Measurements from ENCODE around the gene KIF11.

DNA sequence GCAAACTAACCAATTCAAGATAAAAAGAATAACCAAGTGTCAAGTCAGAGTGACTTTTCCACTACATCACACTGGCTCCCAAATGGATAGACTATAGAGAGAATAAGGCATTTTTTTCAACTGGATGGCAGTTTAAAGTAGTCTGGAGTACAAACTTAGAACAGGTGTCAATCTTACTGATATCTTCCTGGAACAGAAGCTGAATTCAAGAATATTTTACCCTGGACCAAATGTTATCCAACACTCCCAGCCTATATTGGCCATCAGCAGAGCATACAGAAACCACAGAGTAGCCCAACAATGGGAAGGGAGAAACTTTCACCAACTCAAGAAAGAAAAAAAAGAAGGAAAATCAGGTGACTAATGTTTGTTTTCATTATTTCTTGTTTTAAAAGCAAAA lies 30.5 kb upstream of the KIF11 start:
- TF ChIP-seq POLR2A (IDR thresholded peaks at IDR 0.05) (no peak), CTCF (IDR thresholded peaks at IDR 0.05 in 8 of 11, conservative IDR thresholded peaks at IDR 0.05 in 3 of 11) (no peak), POLR2AphosphoS5 (IDR thresholded peaks at IDR 0.05) (no peak)
